ENCODE results near the gene POLR1A. TPM values are rescaled to one million over a fixed set of nuclear protein-coding genes. Genes with fewer than 3 reads are reported as not detected.

POLR1A gene
- total and polyA plus RNA-seq, 2 of the 13 experiments (the other 11 are each of a cell fraction or from before 2014, with no cell fraction given) = 7.2 to 39.9 TPM

DNA sequence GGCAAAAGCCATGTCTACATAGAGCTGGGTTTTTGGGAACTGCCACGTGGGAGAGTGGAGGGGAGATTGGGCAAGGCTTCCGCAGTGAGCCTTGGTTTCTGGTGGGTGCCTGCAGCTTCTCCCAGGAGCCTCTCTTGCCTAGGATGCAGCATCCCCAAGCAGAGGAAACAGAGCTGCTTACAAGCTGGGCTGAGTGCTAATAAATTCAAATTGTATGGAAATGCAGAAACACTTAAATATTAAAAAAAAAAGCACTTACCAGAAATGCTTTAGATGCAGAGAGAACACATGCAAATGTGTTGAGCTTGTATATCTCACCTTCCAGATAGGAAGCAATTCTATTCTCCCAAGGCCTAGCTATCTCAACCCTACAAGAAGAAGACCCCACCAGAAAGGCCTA is 120.9 kb downstream of the POLR1A start (continued):
- no peak for TF ChIP-seq ZNF790 (CRISPR knock-in tag; IDR thresholded peaks at IDR 0.05; ENCODE audit: borderline replicate concordance)
- no peak for TF ChIP-seq SMAD9 (CRISPR knock-in tag; IDR thresholded peaks at IDR 0.05)
- TF ChIP-seq POLR2AphosphoS2 (IDR thresholded peaks at IDR 0.05; ENCODE audit: low read depth, low read length) = no peak
- TF ChIP-seq GZF1 (CRISPR knock-in tag; IDR thresholded peaks at IDR 0.05) = no peak
- no peak for TF ChIP-seq ELK4 (CRISPR knock-in tag; IDR thresholded peaks at IDR 0.05; ENCODE audit: borderline replicate concordance)
- no peak for TF ChIP-seq HOXA7 (CRISPR knock-in tag; IDR thresholded peaks at IDR 0.05)

- WGBS (ENCODE audit: low lambda C conversion rate) = 33% methylated on average over 6 of the region's 6 CpGs
- in situ Hi-C loops (cut with HindIII; ENCODE audit: extremely low pct_ligation_motif_present, low pct_unique_long_range_greater_than_20kb) (no loop called here), intact Hi-C loops (cut with micrococcal nuclease; ENCODE audit: unreplicated experiment) (no loop called here)
- H3K4me1 ChIP-seq (ENCODE audit: insufficient read depth, low read length) = no peaks in the 10 kb centered on the region
- DNase-seq (ENCODE audit: low spot score) (no peak), ATAC-seq (no peak), FAIRE-seq (no peak)
- H3K79me2 ChIP-seq (ENCODE audit: insufficient read depth, low read length) = no peaks in the 10 kb centered on the region
- H3K27ac ChIP-seq (ENCODE audit: extremely low read length, insufficient read depth, low read length) = no peak overlapping the region
- BruUV-seq (replicated peaks) = no TSS peak
- no peaks in the 10 kb centered on the region for H4K20me1 ChIP-seq (ENCODE audit: insufficient read depth, low read length)
- H2AFZ ChIP-seq (ENCODE audit: low read length) = no peak overlapping the region
- no peak overlapping the region for H3K9ac ChIP-seq (ENCODE audit: insufficient read depth, low read depth, low read length)
- ChIA-PET POLR2A (no interaction called here), CTCF (ENCODE audit: low intra/inter-chr PET ratio, low total read pairs) (no interaction called here)
- H3K27me3 ChIP-seq (ENCODE audit: control insufficient read depth in 1 of 2, insufficient read depth in 2 of 2, low read length in 2 of 2) = peaks cover 0 to 37% of the 10 kb centered on the region in 2 experiments; a peak in 3 of 5 replicates
- H3K4me3 ChIP-seq (replicated peaks in 1 of 3; ENCODE audit: insufficient read depth in 1 of 3, low read depth in 2 of 3, low read length in 3 of 3) = no peak overlapping the region
- H3K36me3 ChIP-seq (replicated peaks in 1 of 2; ENCODE audit: control insufficient read depth in 1 of 2, insufficient read depth in 2 of 2, low read length in 2 of 2) = no peaks in the 10 kb centered on the region
- no peak overlapping the region for H3K4me2 ChIP-seq (ENCODE audit: low read depth, low read length)
- no peaks in the 10 kb centered on the region for H3K9me3 ChIP-seq (ENCODE audit: low read length)
- TF ChIP-seq POGZ (CRISPR knock-in tag; IDR thresholded peaks at IDR 0.05) (no peak), ZNF672 (CRISPR knock-in tag; IDR thresholded peaks at IDR 0.05) (no peak), ZNF770 (CRISPR knock-in tag; IDR thresholded peaks at IDR 0.05) (no peak), ZNF543 (CRISPR knock-in tag; IDR thresholded peaks at IDR 0.05) (no peak), MATR3 (CRISPR knock-in tag; IDR thresholded peaks at IDR 0.05) (no peak), FOSL1 (CRISPR knock-in tag; IDR thresholded peaks at IDR 0.05; ENCODE audit: borderline replicate concordance) (no peak), CBX5 (CRISPR knock-in tag; IDR thresholded peaks at IDR 0.05; ENCODE audit: borderline replicate concordance) (no peak)
Measured at GRCh38 chr2:85983766-85984165, 121.9 kb downstream of the POLR1A start.
